AG04450 (cell line): ENCODE results near the gene COL8A1. TPM values are rescaled to one million over a fixed set of nuclear protein-coding genes. Genes with fewer than 3 reads are reported as not detected.

Experiments
- CTCF ChIA-PET: fragments of 300-600, 350-600 bp; formaldehyde crosslinking; extraction: SDS; loops from one replicate; lab custom pipeline; 2022; ENCODE audit warnings: antibody characterized with exemption, inconsistent platforms; lab: Charles Lee
- POLR2A ChIA-PET: fragments of 350-600 bp; formaldehyde crosslinking; extraction: SDS; loops from one replicate; lab custom pipeline; 2021; ENCODE audit warnings: antibody characterized with exemption, inconsistent platforms; lab: Yijun Ruan, JAX
- DNase-seq: peaks from one replicate; pipeline ENCODE4 v3.0.0-alpha.2; 2011; ENCODE audit warnings: low read depth, low spot score
- H3K27ac ChIP-seq: one replicate; pipeline ENCODE4 v1.5.1; 2012; ENCODE audit warnings: low read depth, low read length, control low read depth
- H3K27me3 ChIP-seq: one replicate; pipeline ENCODE4 v1.6.0; 2012; ENCODE audit warnings: low read length; ENCODE audit not compliant: control insufficient read depth, insufficient read depth
- H3K4me3 ChIP-seq: 2 replicates; pipeline ENCODE4 v1.5.1; 2011; ENCODE audit warnings: mild to moderate bottlenecking, low read depth, low read length, control low read depth
- H3K9me3 ChIP-seq: 2 replicates; pipeline ENCODE4 v1.5.1; 2012; ENCODE audit warnings: low read length; ENCODE audit not compliant: control insufficient read depth, insufficient read depth
- polyA plus RNA-seq: library from polyadenylated mRNA; depleted of rRNA; stranded (reverse); fragments of >200 nt; gene quantifications from 2 replicates; pipeline ENCODE4 v1.2.3, GENCODE V29; 2011
- TF ChIP-seq, protein P1 (sequence below): IDR thresholded peaks from 2 replicates; pipeline ENCODE4 v1.5.1; 2011; ENCODE audit warnings: low read depth, low read length, control low read depth, inconsistent platforms

COL8A1 gene
- polyA plus RNA-seq, 1 experiment, result 101 TPM

DNA sequence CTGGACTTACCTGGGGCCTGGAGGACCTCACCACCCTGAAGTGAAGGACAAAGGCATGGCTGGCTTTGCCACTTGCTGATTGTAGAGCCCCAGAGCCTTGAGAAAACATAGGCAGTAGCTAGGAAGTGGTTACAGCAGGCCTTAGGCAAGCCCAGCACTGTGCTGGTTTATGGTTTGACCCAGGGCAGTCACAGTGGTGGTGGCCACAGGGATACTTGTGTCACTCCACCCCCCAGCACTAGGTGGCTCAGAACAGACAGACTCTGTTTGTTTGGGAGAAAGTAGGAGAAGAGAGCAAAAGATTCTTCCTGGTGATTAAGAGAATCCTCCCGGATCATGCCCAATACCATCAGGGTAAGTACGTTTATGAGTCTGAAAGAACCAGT is 13.2 kb upstream of the COL8A1 start:
- Histone ChIP-seq H3K27me3 (no peaks in the 10 kb centered on the region), H3K4me3 (no peak overlapping the region), H3K9me3 (no peaks in the 10 kb centered on the region), H3K27ac (peak overlapping the region; percentile 33)
- TF ChIP-seq, protein P1, sequence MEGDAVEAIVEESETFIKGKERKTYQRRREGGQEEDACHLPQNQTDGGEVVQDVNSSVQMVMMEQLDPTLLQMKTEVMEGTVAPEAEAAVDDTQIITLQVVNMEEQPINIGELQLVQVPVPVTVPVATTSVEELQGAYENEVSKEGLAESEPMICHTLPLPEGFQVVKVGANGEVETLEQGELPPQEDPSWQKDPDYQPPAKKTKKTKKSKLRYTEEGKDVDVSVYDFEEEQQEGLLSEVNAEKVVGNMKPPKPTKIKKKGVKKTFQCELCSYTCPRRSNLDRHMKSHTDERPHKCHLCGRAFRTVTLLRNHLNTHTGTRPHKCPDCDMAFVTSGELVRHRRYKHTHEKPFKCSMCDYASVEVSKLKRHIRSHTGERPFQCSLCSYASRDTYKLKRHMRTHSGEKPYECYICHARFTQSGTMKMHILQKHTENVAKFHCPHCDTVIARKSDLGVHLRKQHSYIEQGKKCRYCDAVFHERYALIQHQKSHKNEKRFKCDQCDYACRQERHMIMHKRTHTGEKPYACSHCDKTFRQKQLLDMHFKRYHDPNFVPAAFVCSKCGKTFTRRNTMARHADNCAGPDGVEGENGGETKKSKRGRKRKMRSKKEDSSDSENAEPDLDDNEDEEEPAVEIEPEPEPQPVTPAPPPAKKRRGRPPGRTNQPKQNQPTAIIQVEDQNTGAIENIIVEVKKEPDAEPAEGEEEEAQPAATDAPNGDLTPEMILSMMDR, result no peak
- POLR2A ChIA-PET, result no interaction called here
- CTCF ChIA-PET, result interaction anchor here (1.1 kb wide), 1 partner anchor 16 kb away, joined by 3 read pairs; no protein-coding TSS in a partner anchor
- no peak for DNase-seq

DNA sequence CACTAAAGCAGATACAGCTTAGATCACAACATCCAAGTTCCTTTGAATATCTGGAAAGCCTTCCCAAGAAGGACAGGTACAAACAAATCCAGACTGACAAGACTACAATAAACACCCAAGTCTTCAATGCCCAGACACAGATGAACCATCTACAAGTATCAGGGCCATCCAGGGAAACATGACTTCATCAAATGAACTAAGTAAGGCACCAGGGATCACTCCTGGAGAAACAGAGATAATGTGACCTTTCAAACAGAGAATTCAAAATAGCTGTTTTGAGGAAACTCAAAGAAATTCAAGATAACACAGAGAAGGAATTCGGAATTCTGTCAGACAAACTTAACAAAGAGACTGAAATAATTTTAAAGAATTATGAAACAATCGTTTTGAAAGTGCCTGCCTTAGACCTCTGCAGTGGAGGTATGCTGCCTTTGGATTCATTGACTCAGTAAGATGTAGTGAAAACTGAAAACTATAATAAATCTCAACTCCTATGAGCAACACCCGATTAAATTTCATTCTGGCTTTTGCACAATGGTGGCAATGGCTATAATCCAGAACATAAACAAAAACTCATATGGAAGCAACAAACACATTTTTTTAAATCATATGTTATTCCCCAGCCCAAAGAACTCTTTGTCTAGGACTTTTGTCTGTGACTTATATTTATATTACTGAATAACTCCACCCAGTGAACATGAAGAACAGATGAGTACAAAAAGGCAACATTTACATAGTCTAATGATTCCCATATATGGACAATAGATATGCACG is 12.6 kb upstream of the COL8A1 start:
- ChIA-PET POLR2A (no interaction called here), CTCF (interaction anchor here (0.6 to 1.1 kb wide), 2 partner anchors 16 to 88 kb away, joined by 3 read pairs; no protein-coding TSS in a partner anchor)
- Histone ChIP-seq H3K4me3 (no peak overlapping the region), H3K27ac (peak overlapping the region; percentile 33), H3K9me3 (no peaks in the 10 kb centered on the region), H3K27me3 (no peaks in the 10 kb centered on the region)
- peak; percentile 46 for DNase-seq
- TF ChIP-seq, protein P1, result no peak

DNA sequence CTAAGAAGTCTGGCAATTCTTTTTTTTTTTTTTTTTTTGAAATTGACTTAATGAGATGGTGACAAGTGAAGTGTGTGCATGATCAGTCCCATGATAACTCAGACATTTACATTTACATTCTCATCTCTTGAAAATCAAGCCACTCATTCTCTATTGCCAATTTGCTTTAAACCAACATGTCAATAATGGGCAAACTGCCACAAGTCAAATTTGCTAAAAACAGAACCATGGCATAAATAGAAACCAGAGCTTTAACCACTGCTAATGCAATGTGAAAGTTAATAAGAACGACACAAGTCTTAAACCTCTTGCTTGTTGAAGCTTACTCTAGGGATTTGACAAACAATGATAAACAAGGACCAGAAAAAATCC is 12.0 kb upstream of the COL8A1 start:
- Histone ChIP-seq H3K27me3 (no peaks in the 10 kb centered on the region), H3K27ac (no peak overlapping the region), H3K9me3 (no peaks in the 10 kb centered on the region), H3K4me3 (no peak overlapping the region)
- DNase-seq, result no peak
- TF ChIP-seq, protein P1, result no peak
- POLR2A ChIA-PET, result interaction anchor here (1.4 kb wide), 1 partner anchor 11 kb away, joined by 3 read pairs; no protein-coding TSS in a partner anchor
- CTCF ChIA-PET, result interaction anchor here (0.6 kb wide), 1 partner anchor 88 kb away, joined by 3 read pairs; no protein-coding TSS in a partner anchor

DNA sequence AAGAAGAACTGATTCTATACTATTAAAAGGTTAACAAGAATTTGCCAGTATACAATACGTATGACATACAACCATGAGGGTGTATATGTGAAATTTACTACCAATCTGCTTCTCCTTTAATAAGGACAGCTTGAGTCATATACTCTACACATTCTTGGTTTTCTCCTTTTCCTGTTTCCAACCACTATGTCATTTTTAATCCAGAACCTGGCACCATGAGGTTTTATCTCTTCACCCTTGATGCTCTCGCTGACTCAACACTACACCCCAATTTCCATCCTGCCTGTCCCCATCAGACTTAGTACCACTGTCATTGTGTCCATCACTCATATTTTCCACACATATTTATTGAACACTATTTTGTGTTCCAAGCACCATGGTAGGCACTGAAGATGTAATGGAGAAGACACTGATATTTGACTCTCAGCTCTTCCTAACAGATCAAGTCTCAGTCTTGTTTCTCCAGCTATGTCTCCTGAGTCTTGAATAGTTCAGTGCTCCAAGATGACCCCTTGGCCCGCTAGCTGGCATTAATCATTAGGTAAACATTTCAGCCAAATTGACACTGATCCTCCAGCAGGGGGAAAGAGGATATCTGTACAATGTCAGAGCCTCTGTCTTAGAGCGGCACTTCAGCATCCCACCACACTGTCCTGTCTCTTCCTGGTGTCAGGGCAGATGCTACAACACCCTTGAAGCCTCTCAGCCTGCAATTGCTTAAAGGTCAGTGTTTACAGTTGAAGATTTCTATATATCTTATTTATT is 11.2 kb upstream of the COL8A1 start:
- POLR2A ChIA-PET, result interaction anchor here (1.4 kb wide), 1 partner anchor 10 kb away, joined by 3 read pairs; no protein-coding TSS in a partner anchor
- no peak for DNase-seq
- CTCF ChIA-PET, result interaction anchor here (0.6 kb wide), 1 partner anchor 38 kb away, joined by 3 read pairs; no protein-coding TSS in a partner anchor
- Histone ChIP-seq H3K27ac (no peak overlapping the region), H3K4me3 (no peak overlapping the region), H3K27me3 (no peaks in the 10 kb centered on the region), H3K9me3 (no peaks in the 10 kb centered on the region)
- TF ChIP-seq, protein P1, result peak; percentile 25; the same call in 1 of the 2 replicates

DNA sequence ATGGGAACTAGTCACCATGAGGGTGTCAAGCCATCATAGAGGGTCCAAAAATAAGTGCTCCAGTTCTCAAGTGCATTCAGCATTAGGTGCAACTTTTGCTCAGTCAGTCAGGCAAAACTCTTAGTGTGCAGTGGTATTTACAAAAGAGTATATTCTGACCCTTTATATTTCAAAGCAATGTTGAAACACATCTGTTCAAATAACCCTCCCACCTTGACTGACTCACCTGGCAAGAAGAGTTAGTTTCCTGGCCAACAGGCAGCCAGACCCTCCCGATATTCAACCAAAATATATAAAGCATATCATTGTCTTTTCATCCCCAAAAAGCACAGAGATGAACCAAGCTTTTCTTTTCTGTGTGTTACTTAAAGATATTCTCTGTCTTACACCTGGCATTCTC is 7.6 kb upstream of the COL8A1 start:
- Histone ChIP-seq H3K4me3 (no peak overlapping the region), H3K27ac (no peak overlapping the region), H3K9me3 (no peaks in the 10 kb centered on the region), H3K27me3 (no peaks in the 10 kb centered on the region)
- TF ChIP-seq, protein P1, result no peak
- ChIA-PET POLR2A (no interaction called here), CTCF (no interaction called here)
- no peak for DNase-seq
